Heart left ventricle (tissue), 13 donors: ENCODE results near the gene SORCS1.

ENCODE experiments used
- CTCF ChIP-seq, 12 donors: fragments of 200-600 bp; sonication (generic) in 4 of 12; IDR thresholded peaks; one replicate each; pipeline versions ENCODE4 v1.5.0 to v1.8.0; 2018 to 2022; ENCODE audit warnings: antibody characterized with exemption in 12 of 12, mild to moderate bottlenecking in 5 of 12
- POLR2A ChIP-seq, 2 donors: fragments of 450-650 bp; IDR thresholded peaks; one replicate each; pipeline ENCODE4 v1.6.1; 2017; ENCODE audit warnings: antibody characterized with exemption in 2 of 2, mild to moderate bottlenecking in 2 of 2, moderate library complexity in 2 of 2
- donor health status: ischemic (EF 13 %, LVEDD 7.1; RV severe dilation, severe dysfunction).
- donor health status: DM: no; HTN: yes; CAD: no.
- donor health status: DM: no; HTN: no; CAD: no.
- donor health status: ischemic (EF 25% LVEDD 6.9; RV normal size, moderate dysfunction).
- donor health status: ischemic (EF 25% LVEDD 5.7; RV mildly dilated, moderate dysfunction).
- donor health status: ischemic (EF 35%, LVEDD 5.7; RV mildly dilated, moderate dysfunction).
- donor health status: nonischemic (EF 11% LVEDD 7.7; RV severe dilation, severe dysfunction).
- donor health status: DM: yes; HTN: yes; CAD: no.
- donor health status: PGD.
- donor health status: ischemic (EF 29% LVEDD 5.4; RV normal size, mild dysfunction).
- donor health status: nonischemic (EF 23%, LVEDD 6.1; RV moderate dilation, normal function).

DNA sequence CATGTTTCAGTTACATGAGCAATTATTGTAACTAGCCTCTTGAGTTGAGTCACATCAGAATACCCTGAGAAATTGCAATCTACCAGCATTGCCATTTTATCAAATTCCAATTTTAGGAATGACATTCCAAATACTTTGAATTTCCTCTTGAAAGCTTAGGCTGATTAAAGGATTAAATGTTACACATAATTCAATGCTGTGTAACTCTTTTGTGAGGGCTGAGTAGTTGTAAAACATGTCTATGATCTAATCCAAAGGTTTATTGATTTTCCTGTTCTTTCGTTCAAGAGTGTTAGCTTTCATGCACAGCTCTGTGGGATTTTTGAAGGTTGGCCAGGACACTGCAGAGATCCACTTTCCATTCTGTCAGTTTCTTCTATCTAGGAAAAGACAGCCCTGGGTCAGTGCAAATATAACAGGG, 193.1 kb downstream of the SORCS1 start:
- TF ChIP-seq POLR2A (IDR thresholded peaks at IDR 0.05) (no peak), CTCF (IDR thresholded peaks at IDR 0.05) (no peak)
